Measurements from ENCODE around the gene FABP6.

GRCh38 chr5:160285316-160285715 is 56.0 kb downstream of the FABP6 start:
- TF ChIP-seq, protein P1, sequence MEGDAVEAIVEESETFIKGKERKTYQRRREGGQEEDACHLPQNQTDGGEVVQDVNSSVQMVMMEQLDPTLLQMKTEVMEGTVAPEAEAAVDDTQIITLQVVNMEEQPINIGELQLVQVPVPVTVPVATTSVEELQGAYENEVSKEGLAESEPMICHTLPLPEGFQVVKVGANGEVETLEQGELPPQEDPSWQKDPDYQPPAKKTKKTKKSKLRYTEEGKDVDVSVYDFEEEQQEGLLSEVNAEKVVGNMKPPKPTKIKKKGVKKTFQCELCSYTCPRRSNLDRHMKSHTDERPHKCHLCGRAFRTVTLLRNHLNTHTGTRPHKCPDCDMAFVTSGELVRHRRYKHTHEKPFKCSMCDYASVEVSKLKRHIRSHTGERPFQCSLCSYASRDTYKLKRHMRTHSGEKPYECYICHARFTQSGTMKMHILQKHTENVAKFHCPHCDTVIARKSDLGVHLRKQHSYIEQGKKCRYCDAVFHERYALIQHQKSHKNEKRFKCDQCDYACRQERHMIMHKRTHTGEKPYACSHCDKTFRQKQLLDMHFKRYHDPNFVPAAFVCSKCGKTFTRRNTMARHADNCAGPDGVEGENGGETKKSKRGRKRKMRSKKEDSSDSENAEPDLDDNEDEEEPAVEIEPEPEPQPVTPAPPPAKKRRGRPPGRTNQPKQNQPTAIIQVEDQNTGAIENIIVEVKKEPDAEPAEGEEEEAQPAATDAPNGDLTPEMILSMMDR (IDR thresholded peaks at IDR 0.05): no peak
- TF ChIP-seq POLR2A (IDR thresholded peaks at IDR 0.05) (no peak), POLR2AphosphoS5 (IDR thresholded peaks at IDR 0.05) (no peak), EP300 (IDR thresholded peaks at IDR 0.05) (no peak)

Measured in suprapubic skin (tissue), 4 donors.